Muscle layer of colon (tissue), 2 donors: Measurements from ENCODE around the gene PTPN1.

Source experiments
- H3K27ac ChIP-seq: one replicate; pipeline ENCODE4 v1.7.0; 2013; ENCODE audit warnings: low read depth, mild to moderate bottlenecking, low read length, moderate library complexity
- H3K27me3 ChIP-seq, 2 donors: one replicate each; pipeline ENCODE4 v1.7.0; 2013; ENCODE audit warnings: low read length in 2 of 2, mild to moderate bottlenecking in 2 of 2; ENCODE audit not compliant: insufficient read depth in 2 of 2, control insufficient read depth in 1 of 2
- H3K36me3 ChIP-seq: one replicate; pipeline ENCODE4 v1.7.0; 2013; ENCODE audit warnings: mild to moderate bottlenecking, low read length; ENCODE audit not compliant: insufficient read depth
- H3K4me1 ChIP-seq: one replicate; pipeline ENCODE4 v1.7.0; 2013; ENCODE audit warnings: mild to moderate bottlenecking, low read length; ENCODE audit not compliant: insufficient read depth
- H3K4me3 ChIP-seq, 2 donors: one replicate each; pipeline ENCODE4 v1.7.0; 2013; ENCODE audit warnings: low read length in 2 of 2, low read depth in 1 of 2, mild to moderate bottlenecking in 1 of 2, moderate library complexity in 1 of 2
- H3K9ac ChIP-seq: one replicate; pipeline ENCODE4 v1.7.0; 2013; ENCODE audit warnings: low read length
- H3K9me3 ChIP-seq: one replicate; pipeline ENCODE4 v1.7.0; 2013; ENCODE audit warnings: mild to moderate bottlenecking, low read length
- donor health status: abdominal sarcoma.
- donor health status: Adenocarcinoma of cecum.

The PTPN1 gene

DNA sequence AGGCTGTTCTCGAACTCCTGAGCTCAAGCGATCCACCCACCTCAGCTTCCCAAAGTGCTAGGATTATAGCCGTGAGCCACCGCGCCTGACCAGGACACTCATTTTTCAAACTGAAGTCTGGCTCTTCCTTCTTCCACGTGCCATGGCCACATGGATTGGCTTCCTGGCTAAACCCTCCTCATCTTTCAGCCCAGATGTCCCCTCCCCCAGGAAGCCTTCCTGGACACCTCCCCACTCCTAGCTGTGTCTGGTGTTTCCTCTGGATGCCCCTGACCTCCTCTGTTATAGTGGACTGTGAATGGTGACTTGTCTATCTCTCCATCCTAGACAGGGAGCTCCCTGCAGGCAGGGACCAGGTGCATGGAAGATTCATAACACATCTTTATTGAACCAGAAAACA lies 124.0 kb downstream of the PTPN1 start:
- Histone ChIP-seq H3K4me1 (peaks cover 17% of the 10 kb centered on the region), H3K9ac (no peak overlapping the region), H3K27ac (no peak overlapping the region)

More for the DNA sequence above, 124.0 kb downstream of the PTPN1 start:
- Histone ChIP-seq H3K4me3 (no peak overlapping the region), H3K36me3 (no peaks in the 10 kb centered on the region), H3K27me3 (no peaks in the 10 kb centered on the region), H3K9me3 (no peaks in the 10 kb centered on the region)
